Measurements from ENCODE around the gene SPDYE2B. TPM values are rescaled to one million over a fixed set of nuclear protein-coding genes. Genes with fewer than 3 reads are reported as not detected.
A peak's percentile ranks its signal among the peaks of the same experiment; 100 is the strongest.
"Not testable (repeated sequence)": the region's sequence is repeated elsewhere in the genome, so short reads cannot be mapped to it uniquely, and the experiment has no call there.

Gene SPDYE2B
- total and polyA plus RNA-seq, 9 of the 15 experiments (the other 6 are each of a cell fraction or from before 2014, with no cell fraction given): not detected

DNA sequence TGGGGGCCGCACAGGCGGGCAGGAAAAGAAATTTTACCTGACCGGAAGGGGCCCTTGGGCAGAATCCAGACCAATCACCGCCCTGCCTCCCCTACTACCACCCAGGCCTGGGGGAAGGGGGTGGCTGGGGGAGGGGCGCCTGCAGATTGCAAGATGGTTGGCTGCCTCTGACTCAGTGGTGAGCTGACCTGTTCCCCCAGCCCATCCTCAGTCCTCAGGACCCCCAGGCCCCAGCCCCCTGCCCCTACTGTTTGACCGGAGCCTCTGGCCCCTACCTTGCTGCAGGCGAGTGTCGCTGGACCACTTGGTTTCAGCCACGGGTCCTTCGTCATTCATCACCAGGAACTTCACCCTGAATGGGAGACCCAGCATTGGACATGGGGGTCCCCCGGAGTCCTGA is 11.3 kb upstream of the SPDYE2B start:
- H3K4me2 ChIP-seq (ENCODE audit: insufficient read depth, low read length); H3K9me3 ChIP-seq (replicated peaks; ENCODE audit: control insufficient read depth, insufficient read depth, low read depth, low read length); H3K4me3 ChIP-seq; H3K27me3 ChIP-seq (ENCODE audit: control insufficient read depth in 2 of 2, insufficient read depth in 2 of 2, low read length in 2 of 2); H3K4me1 ChIP-seq (replicated peaks in 1 of 2; ENCODE audit: control insufficient read depth in 2 of 2, insufficient read depth in 2 of 2, low read length in 2 of 2); H3K27ac ChIP-seq (ENCODE audit: extremely low read depth, low read depth, low read length); FAIRE-seq; DNase-seq (ENCODE audit: extremely low read depth in 1 of 4, low spot score in 3 of 4); H3K9me1 ChIP-seq (ENCODE audit: control insufficient read depth, insufficient read depth, low read length); in situ Hi-C loops (cut with MboI); H3K79me2 ChIP-seq (ENCODE audit: control insufficient read depth, insufficient read depth, low read length); H4K20me1 ChIP-seq (replicated peaks; ENCODE audit: control insufficient read depth, insufficient read depth, low read length); intact Hi-C loops (cut with micrococcal nuclease); CTCF ChIA-PET (ENCODE audit: low intra/inter-chr PET ratio); POLR2A ChIA-PET; H2AFZ ChIP-seq (ENCODE audit: low read depth, low read length); H3K9ac ChIP-seq (ENCODE audit: insufficient read depth in 1 of 2, low read depth in 2 of 2, low read length in 2 of 2); H3K36me3 ChIP-seq (ENCODE audit: control insufficient read depth, insufficient read depth, low read length); BruUV-seq (replicated peaks): not testable (repeated sequence)
- ATAC-seq: peak; percentile 14
- 92% methylated on average over 5 of the region's 11 CpGs for WGBS (ENCODE audit: insufficient coverage, low coverage, missing lambda C conversion rate)

GRCh38 chr7:102642691-102643090 is 7.4 kb upstream of the SPDYE2B start, which contains the start of gene UPK3BL1:
TSS of gene UPK3BL1 (minus strand) at chr7:102642791. CDS start at chr7:102642741, 50 bp downstream.
- CTCF ChIA-PET (ENCODE audit: low intra/inter-chr PET ratio); H3K36me3 ChIP-seq (ENCODE audit: control insufficient read depth, insufficient read depth, low read length); H3K9me3 ChIP-seq (replicated peaks; ENCODE audit: control insufficient read depth, insufficient read depth, low read depth, low read length); H3K27me3 ChIP-seq (ENCODE audit: control insufficient read depth in 2 of 2, insufficient read depth in 2 of 2, low read length in 2 of 2); H3K9me1 ChIP-seq (ENCODE audit: control insufficient read depth, insufficient read depth, low read length); DNase-seq (ENCODE audit: extremely low read depth in 1 of 4, low spot score in 3 of 4); H3K27ac ChIP-seq (ENCODE audit: extremely low read depth, low read depth, low read length); H3K79me2 ChIP-seq (ENCODE audit: control insufficient read depth, insufficient read depth, low read length); H3K4me2 ChIP-seq (ENCODE audit: insufficient read depth, low read length); H2AFZ ChIP-seq (ENCODE audit: low read depth, low read length); H4K20me1 ChIP-seq (replicated peaks; ENCODE audit: control insufficient read depth, insufficient read depth, low read length); POLR2A ChIA-PET; intact Hi-C loops (cut with micrococcal nuclease); BruUV-seq (replicated peaks); H3K4me1 ChIP-seq (replicated peaks in 1 of 2; ENCODE audit: control insufficient read depth in 2 of 2, insufficient read depth in 2 of 2, low read length in 2 of 2); H3K4me3 ChIP-seq; FAIRE-seq; H3K9ac ChIP-seq (ENCODE audit: insufficient read depth in 1 of 2, low read depth in 2 of 2, low read length in 2 of 2): not testable (repeated sequence)
- in situ Hi-C loops (cut with MboI): loop anchor here (10.0 kb wide), 1 partner anchor 98 kb away; the partner anchor contains the start of gene UPK3BL2
- WGBS (ENCODE audit: insufficient coverage, low coverage, missing lambda C conversion rate): no CpG with 5 or more reads among the region's 9 CpGs
- ATAC-seq: peak; percentile 13; the same call in 1 of the 3 replicates

- H3K79me2 ChIP-seq (ENCODE audit: control insufficient read depth, insufficient read depth, low read length); H3K27me3 ChIP-seq (ENCODE audit: control insufficient read depth in 2 of 2, insufficient read depth in 2 of 2, low read length in 2 of 2); FAIRE-seq; DNase-seq (ENCODE audit: extremely low read depth in 1 of 4, low spot score in 3 of 4); H4K20me1 ChIP-seq (replicated peaks; ENCODE audit: control insufficient read depth, insufficient read depth, low read length); BruUV-seq (replicated peaks); H3K27ac ChIP-seq (ENCODE audit: extremely low read depth, low read depth, low read length); H3K4me3 ChIP-seq; CTCF ChIA-PET (ENCODE audit: low intra/inter-chr PET ratio); H3K9me3 ChIP-seq (replicated peaks; ENCODE audit: control insufficient read depth, insufficient read depth, low read depth, low read length); intact Hi-C loops (cut with micrococcal nuclease); H3K4me2 ChIP-seq (ENCODE audit: insufficient read depth, low read length); ATAC-seq; H3K4me1 ChIP-seq (replicated peaks in 1 of 2; ENCODE audit: control insufficient read depth in 2 of 2, insufficient read depth in 2 of 2, low read length in 2 of 2); H3K9me1 ChIP-seq (ENCODE audit: control insufficient read depth, insufficient read depth, low read length); POLR2A ChIA-PET; H3K36me3 ChIP-seq (ENCODE audit: control insufficient read depth, insufficient read depth, low read length); H2AFZ ChIP-seq (ENCODE audit: low read depth, low read length); H3K9ac ChIP-seq (ENCODE audit: insufficient read depth in 1 of 2, low read depth in 2 of 2, low read length in 2 of 2): not testable (repeated sequence)
- in situ Hi-C loops (cut with MboI): loop anchor here (10.0 kb wide), 1 partner anchor 99 kb away; the partner anchor contains the start of gene UPK3BL2
- no CpG with 5 or more reads among the region's 1 CpG for WGBS (ENCODE audit: insufficient coverage, low coverage, missing lambda C conversion rate)
Observed at GRCh38 chr7:102643404-102643803, 6.7 kb upstream of the SPDYE2B start.

GRCh38 chr7:102647813-102648212 is 2.3 kb upstream of the SPDYE2B start:
- POLR2A ChIA-PET; H4K20me1 ChIP-seq (replicated peaks; ENCODE audit: control insufficient read depth, insufficient read depth, low read length); H3K9me3 ChIP-seq (replicated peaks; ENCODE audit: control insufficient read depth, insufficient read depth, low read depth, low read length); H3K4me3 ChIP-seq; intact Hi-C loops (cut with micrococcal nuclease); CTCF ChIA-PET (ENCODE audit: low intra/inter-chr PET ratio); H3K27me3 ChIP-seq (ENCODE audit: control insufficient read depth in 2 of 2, insufficient read depth in 2 of 2, low read length in 2 of 2); H3K4me2 ChIP-seq (ENCODE audit: insufficient read depth, low read length); DNase-seq (ENCODE audit: extremely low read depth in 1 of 4, low spot score in 3 of 4); H3K9ac ChIP-seq (ENCODE audit: insufficient read depth in 1 of 2, low read depth in 2 of 2, low read length in 2 of 2); H2AFZ ChIP-seq (ENCODE audit: low read depth, low read length); BruUV-seq (replicated peaks); FAIRE-seq; H3K4me1 ChIP-seq (replicated peaks in 1 of 2; ENCODE audit: control insufficient read depth in 2 of 2, insufficient read depth in 2 of 2, low read length in 2 of 2); ATAC-seq; H3K9me1 ChIP-seq (ENCODE audit: control insufficient read depth, insufficient read depth, low read length); H3K27ac ChIP-seq (ENCODE audit: extremely low read depth, low read depth, low read length); H3K36me3 ChIP-seq (ENCODE audit: control insufficient read depth, insufficient read depth, low read length); H3K79me2 ChIP-seq (ENCODE audit: control insufficient read depth, insufficient read depth, low read length): not testable (repeated sequence)
- 96% methylated on average over 5 of the region's 7 CpGs for WGBS (ENCODE audit: insufficient coverage, low coverage, missing lambda C conversion rate)
- in situ Hi-C loops (cut with MboI): loop anchor here (10.0 kb wide), 1 partner anchor 103 kb away; the partner anchor contains the start of gene UPK3BL2
